ENCODE data around the gene TECR. TPM values are rescaled to one million over a fixed set of nuclear protein-coding genes. Genes with fewer than 3 reads are reported as not detected.
"Not testable (repeated sequence)": the region's sequence is repeated elsewhere in the genome, so short reads cannot be mapped to it uniquely, and the experiment has no call there.

Gene TECR
- total RNA-seq, 1 experiment from 2014 or later, result 188 TPM

DNA sequence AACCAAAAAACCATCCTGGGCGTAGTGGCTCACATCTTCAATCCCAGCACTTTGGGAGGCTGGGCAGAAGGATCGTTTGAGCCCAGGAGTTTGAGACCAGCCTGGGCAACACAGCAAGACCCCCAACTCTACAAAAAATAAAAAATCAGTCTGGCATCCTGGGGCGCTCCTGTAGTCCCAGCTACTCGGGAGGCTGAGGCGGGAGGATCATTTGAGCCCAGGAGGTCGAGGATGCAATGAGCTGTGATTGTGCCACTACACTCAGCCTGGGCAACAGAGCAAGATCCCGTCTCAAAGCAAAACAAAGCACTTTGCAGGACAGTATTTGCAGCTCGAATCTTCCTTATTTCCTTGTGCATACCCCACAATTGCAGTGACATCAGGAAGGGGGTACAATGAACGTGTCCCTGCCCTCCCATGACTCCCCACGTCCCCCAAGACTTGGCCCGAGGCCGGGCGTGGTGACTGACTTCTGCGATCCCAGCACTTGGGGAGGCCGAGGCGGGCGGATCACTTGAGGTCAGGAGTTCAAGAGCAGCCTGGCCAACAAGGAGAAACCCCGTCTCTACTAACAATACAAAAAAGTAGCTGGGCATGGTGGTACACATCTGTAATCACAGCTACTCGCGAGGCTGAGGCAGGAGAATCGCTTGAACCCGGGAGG lies 41.6 kb downstream of the TECR start:
- peaks cover 6% of the 10 kb centered on the region for H3K36me3 ChIP-seq
- peak overlapping the region; percentile 98 for H3K4me3 ChIP-seq
- peak overlapping the region; percentile 65; the same call in 1 of the 2 replicates for H3K27ac ChIP-seq
- no peaks in the 10 kb centered on the region for H3K9me3 ChIP-seq (replicated peaks)
- H3K27me3 ChIP-seq, result no peaks in the 10 kb centered on the region
- H3K4me1 ChIP-seq, result peaks cover 6% of the 10 kb centered on the region; the same call in 1 of the 2 replicates
- peak in 1 of 2 experiments; percentile 8 for DNase-seq

DNA sequence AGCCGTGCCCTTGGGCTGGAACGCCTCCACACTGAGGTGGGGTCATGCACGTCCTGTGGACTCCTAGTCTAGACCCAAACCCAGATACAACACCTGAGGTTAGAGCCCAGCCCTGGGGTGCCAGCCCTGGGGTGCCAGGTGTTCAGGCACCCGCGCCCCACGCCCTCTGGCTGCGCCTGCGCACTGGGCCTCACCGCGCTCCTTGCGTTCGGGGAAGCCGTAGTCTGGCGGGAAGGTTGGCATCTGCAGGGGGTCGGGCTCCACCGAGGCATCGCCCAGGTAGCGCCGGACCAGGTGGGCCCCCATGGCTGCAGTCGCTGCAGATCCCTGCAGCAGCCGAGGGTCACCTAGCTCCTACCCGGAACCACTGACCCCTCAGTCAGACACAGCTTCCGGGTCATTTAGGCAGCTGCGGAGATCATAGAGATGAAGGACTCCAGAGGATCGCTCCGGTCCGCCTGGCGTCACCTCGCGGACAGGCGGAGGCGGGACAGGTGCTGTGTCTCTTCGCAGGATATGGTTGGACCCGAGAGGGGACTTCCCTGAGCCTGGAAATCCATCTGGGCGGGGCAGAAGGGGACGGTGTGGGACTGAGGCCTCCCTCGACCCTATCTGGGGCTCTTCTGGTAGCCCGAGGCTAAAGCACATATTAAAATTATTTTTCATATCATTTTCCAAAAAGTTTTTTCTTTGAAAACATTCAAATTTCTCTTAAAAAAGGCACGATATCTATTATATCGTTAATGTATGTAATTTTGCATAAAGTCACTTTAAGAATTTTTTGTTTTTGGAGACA lies 42.5 kb downstream of the TECR start, which contains the start of gene NDUFB7:
TSS of gene NDUFB7 (minus strand) at position 372 of the 796 bp plus-strand sequence. CDS start at position 306, 66 bp downstream.
- Histone ChIP-seq H3K4me3 (peak within 1 kb of the TSS; percentile 98), H3K27ac (peak within 1 kb of the TSS; percentile 65), H3K27me3 (no peaks in the 10 kb centered on the region), H3K4me1 (peaks cover 6% of the 10 kb centered on the region; the same call in 1 of the 2 replicates), H3K36me3 (peaks cover 3% of the 10 kb centered on the region; the same call in 1 of the 2 replicates), H3K9me3 (replicated peaks) (no peaks in the 10 kb centered on the region)
- DNase-seq, result peak; percentile 97 to 98

- no peaks in the 10 kb centered on the region for H3K36me3 ChIP-seq
- no peak overlapping the region for H3K4me3 ChIP-seq
- DNase-seq, result peak in 1 of 2 experiments; percentile 24
- H3K27ac ChIP-seq, result no peak overlapping the region
- no peaks in the 10 kb centered on the region for H3K9me3 ChIP-seq (replicated peaks)
- H3K27me3 ChIP-seq, result no peaks in the 10 kb centered on the region
- peaks cover 6% of the 10 kb centered on the region; the same call in 1 of the 2 replicates for H3K4me1 ChIP-seq
Measured at GRCh38 chr19:14575428-14575980, 46.1 kb downstream of the TECR start.

DNA sequence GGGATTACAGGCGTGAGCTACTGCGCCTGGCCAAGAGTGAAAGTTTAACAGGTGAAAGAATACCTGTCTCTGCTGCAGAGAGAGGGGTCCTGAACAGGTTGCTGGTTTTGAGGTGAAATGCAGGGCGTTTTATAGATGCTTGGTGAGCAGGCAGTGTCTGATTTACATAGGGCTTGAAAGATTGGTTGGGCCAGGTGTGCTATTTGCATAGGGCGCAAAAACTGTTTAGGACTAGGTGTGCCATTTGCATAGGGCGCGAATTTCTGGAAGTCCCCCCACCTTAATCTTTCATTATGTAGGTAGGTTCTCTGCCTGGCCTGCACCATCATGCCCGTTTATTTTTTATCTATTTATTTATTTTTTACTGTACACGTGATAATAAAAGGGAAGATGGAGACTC lies 47.0 kb downstream of the TECR start:
- no peak overlapping the region for H3K27ac ChIP-seq
- H3K27me3 ChIP-seq, result no peaks in the 10 kb centered on the region
- H3K9me3 ChIP-seq (replicated peaks), result no peaks in the 10 kb centered on the region
- H3K36me3 ChIP-seq, result no peaks in the 10 kb centered on the region
- no peak overlapping the region for H3K4me3 ChIP-seq
- peaks cover 3% of the 10 kb centered on the region; the same call in 1 of the 2 replicates for H3K4me1 ChIP-seq
- DNase-seq, result no peak

DNA sequence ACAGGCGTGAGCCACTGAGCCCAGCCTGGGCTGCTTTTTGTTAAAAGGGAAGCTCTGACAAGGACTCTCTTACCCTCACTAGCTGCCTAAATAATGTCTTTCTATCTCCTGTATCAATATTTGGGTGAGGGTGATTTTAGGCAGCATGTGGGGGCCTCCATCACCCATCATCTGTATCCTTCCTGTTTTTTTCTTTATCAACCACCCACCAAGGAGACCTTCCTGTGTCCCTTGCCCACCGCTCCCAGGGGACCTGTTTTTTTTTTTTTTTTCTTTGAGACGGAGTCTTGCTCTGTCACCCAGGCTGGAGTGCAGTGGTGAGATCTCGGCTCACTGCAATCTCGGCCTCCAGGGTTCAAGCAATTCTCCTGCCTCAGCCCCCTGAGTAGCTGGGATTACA lies 47.9 kb downstream of the TECR start:
- H3K4me1 ChIP-seq, result peaks cover 3% of the 10 kb centered on the region; the same call in 1 of the 2 replicates
- no peaks in the 10 kb centered on the region for H3K9me3 ChIP-seq (replicated peaks)
- no peak for DNase-seq
- H3K27me3 ChIP-seq, result no peaks in the 10 kb centered on the region
- H3K36me3 ChIP-seq, result no peaks in the 10 kb centered on the region
- no peak overlapping the region for H3K4me3 ChIP-seq
- H3K27ac ChIP-seq, result no peak overlapping the region

DNA sequence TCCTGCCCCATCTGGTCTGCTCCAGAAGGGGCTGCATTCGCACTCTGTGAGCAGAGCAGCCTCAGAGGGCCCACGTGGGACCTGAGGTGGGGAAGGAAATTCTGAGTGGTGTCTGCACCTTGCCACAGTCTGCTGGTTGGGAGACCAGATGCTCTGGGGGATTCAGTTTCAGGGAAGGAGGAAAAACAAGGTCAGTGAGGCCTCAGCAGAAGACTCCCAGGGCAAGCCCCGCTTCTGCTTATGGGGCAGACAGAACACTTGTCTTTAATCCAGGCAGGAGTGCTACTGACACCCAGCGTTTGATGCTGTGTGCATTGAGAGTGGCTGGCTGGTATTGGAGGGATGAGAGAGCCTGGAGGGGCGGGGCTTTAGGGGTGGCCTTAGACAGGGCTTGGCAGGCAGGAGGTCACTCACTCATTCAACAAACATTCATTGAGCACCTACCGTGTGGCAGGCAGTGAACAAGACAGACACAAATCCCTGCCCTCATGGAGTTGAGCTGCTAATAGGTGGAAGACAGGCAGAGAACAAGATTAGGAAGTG lies 48.6 kb downstream of the TECR start:
- Histone ChIP-seq H3K4me1 (peaks cover 3% of the 10 kb centered on the region; the same call in 1 of the 2 replicates), H3K9me3 (replicated peaks) (no peaks in the 10 kb centered on the region), H3K4me3 (no peak overlapping the region), H3K27ac (no peak overlapping the region), H3K36me3 (no peaks in the 10 kb centered on the region), H3K27me3 (no peaks in the 10 kb centered on the region)
- peak in 1 of 2 experiments; percentile 41 for DNase-seq

DNA sequence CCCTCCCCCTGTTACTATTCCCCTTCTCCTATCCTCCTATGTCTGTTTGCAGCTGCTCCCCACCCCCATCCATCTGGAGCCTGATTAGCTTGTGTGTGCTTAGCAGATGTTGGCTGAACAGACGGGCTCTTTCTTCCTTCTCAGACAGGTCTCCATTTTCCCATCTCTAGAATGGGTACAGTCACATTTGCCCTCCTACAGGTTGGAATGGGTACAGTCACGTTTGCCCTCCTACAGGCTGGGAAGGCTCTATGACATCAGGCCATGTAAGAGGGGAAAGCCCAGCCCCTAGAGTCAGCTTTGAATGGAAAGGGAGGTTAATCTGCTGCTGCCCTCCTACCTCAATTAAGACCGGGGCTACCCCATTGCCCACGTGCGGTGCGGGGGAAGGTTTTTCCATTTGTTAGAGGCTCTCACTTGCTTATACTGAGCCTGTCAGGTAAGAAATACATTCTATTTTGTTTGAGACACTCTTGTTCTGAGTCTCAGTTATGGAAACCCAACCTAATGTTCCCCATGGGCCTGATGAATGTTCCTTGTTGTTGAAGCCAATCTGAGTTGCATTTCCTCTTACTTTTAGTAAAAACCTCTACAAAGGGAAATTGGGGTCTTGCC lies 51.3 kb downstream of the TECR start:
- no peak overlapping the region for H3K4me3 ChIP-seq
- no peaks in the 10 kb centered on the region for H3K4me1 ChIP-seq
- H3K36me3 ChIP-seq, result no peaks in the 10 kb centered on the region
- no peak for DNase-seq
- no peaks in the 10 kb centered on the region for H3K9me3 ChIP-seq (replicated peaks)
- H3K27ac ChIP-seq, result no peak overlapping the region
- H3K27me3 ChIP-seq, result no peaks in the 10 kb centered on the region

- H3K36me3 ChIP-seq, result no peaks in the 10 kb centered on the region
- H3K9me3 ChIP-seq (replicated peaks), result no peaks in the 10 kb centered on the region
- DNase-seq, result no peak
- H3K4me3 ChIP-seq, result no peak within 1 kb of the TSS
- no peak within 1 kb of the TSS for H3K27ac ChIP-seq
- no peaks in the 10 kb centered on the region for H3K27me3 ChIP-seq
- no peaks in the 10 kb centered on the region for H3K4me1 ChIP-seq
Measured at GRCh38 chr19:14582894-14583340, 53.5 kb downstream of the TECR start, which contains the start of gene CLEC17A. Gene CLEC17A (plus strand): TSS chr19:14583084. CDS start chr19:14583161, 77 bp downstream.

DNA sequence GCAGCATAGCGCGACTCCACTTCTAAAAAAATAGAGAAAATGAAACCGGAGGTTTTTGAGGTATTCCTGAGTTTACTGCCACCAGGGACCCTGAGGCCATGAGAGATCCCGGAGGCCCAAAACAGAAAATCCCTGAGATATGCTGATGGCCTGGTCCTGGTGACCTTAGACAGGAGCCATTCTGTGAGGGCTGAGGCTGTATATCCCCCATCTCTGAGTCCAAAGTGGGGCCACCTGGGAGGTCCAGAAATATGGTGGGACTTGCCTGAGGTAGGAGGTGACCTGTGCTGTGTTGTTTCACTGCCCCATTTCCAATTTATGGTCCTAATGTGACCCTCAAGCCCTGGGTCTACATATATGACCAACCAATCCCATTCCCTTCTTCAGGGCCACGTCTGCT lies 55.0 kb downstream of the TECR start:
- not testable (repeated sequence) for DNase-seq; H3K36me3 ChIP-seq; H3K4me3 ChIP-seq; H3K27ac ChIP-seq; H3K4me1 ChIP-seq; H3K27me3 ChIP-seq; H3K9me3 ChIP-seq (replicated peaks)

DNA sequence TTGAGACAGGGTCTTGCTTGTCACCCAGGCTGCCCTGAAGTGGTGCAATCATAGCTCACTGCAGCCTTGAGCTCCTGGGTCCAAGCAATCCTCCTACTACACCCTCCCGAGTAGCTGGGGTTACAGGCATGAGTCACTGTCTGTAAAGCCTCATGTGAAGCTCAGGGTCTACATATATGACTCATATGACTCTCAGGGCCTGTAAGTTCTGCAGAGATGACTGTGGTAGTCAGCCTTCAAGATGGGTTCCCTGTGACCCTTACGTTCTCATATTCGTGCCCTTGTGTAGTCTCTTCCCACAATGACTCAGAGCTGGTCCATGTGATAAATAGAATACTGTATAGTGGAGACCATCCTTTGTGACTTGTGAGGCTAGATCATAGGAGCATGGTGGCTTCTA lies 55.8 kb downstream of the TECR start:
- H3K4me3 ChIP-seq; H3K27ac ChIP-seq; DNase-seq; H3K27me3 ChIP-seq; H3K9me3 ChIP-seq (replicated peaks); H3K4me1 ChIP-seq; H3K36me3 ChIP-seq: not testable (repeated sequence)

- not testable (repeated sequence) for H3K4me1 ChIP-seq; H3K4me3 ChIP-seq; H3K9me3 ChIP-seq (replicated peaks); H3K27me3 ChIP-seq; H3K36me3 ChIP-seq; DNase-seq; H3K27ac ChIP-seq
Measured at GRCh38 chr19:14589433-14589832, 60.0 kb downstream of the TECR start.

GRCh38 chr19:14595558-14595957 lies 66.2 kb downstream of the TECR start:
- peaks cover 6% of the 10 kb centered on the region for H3K9me3 ChIP-seq (replicated peaks)
- no peaks in the 10 kb centered on the region for H3K27me3 ChIP-seq
- H3K4me3 ChIP-seq, result no peak overlapping the region
- H3K4me1 ChIP-seq, result no peaks in the 10 kb centered on the region
- DNase-seq, result no peak
- H3K36me3 ChIP-seq, result no peaks in the 10 kb centered on the region
- H3K27ac ChIP-seq, result no peak overlapping the region

DNA sequence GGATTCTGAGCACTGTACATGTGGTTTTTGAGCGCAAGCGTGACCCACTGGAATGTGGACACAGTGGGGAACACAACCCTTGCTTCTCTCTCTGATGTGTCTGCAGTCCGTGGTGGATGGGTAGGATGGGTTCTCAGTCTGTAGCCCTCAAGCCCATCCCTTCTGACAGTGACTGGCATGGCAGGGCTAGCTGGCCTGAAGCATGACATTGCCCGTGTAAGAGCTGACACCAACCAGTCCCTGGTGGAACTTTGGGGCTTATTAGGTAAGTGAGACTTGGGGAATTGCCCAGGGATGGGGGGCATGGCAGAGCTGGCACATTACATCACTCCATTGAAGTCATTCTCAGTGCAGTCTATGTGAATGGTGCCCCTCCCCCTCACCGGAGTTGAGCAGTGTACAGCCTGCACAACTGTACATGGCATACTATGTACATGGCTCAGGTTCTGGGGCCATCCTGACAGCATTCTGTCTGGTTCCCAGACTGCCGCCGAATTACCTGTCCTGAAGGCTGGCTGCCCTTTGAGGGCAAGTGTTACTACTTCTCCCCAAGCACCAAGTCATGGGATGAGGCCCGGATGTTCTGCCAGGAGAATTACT lies 70.3 kb downstream of the TECR start:
- H3K27ac ChIP-seq, result no peak overlapping the region
- no peak overlapping the region for H3K4me3 ChIP-seq
- H3K4me1 ChIP-seq, result no peaks in the 10 kb centered on the region
- H3K27me3 ChIP-seq, result no peaks in the 10 kb centered on the region
- no peaks in the 10 kb centered on the region for H3K36me3 ChIP-seq
- peaks cover 6% of the 10 kb centered on the region for H3K9me3 ChIP-seq (replicated peaks)
- DNase-seq, result no peak

DNA sequence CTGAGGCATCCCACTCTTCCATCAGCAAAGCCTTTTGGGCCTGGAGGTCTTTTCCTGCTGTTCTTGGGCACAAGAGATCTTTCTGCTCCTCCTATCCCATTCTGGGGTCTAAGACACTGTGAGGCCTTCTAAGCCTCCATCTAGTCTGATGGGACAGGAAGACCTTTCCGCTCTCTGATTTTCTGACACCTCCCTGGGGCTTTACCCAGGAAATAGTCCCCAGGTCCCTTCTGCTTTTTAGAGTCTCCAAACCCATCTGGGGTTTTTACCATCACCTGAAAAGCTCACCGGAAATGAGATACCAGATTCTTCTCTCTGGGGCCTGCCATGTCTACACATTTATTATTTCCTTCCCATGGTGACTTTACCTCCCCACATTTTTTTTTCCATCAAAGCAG lies 74.6 kb downstream of the TECR start:
- H3K9me3 ChIP-seq (replicated peaks), result no peaks in the 10 kb centered on the region
- H3K4me3 ChIP-seq, result no peak overlapping the region
- H3K27ac ChIP-seq, result no peak overlapping the region
- DNase-seq, result no peak
- no peaks in the 10 kb centered on the region for H3K4me1 ChIP-seq
- no peaks in the 10 kb centered on the region for H3K36me3 ChIP-seq
- H3K27me3 ChIP-seq, result peaks cover 4% of the 10 kb centered on the region; the same call in 1 of the 2 replicates

Data from SJCRH30 (cell line).